ENCODE results near the gene PPP1R3A. TPM values are rescaled to one million over a fixed set of nuclear protein-coding genes. Genes with fewer than 3 reads are reported as not detected.

The PPP1R3A gene
- total and polyA plus RNA-seq, 2 of the 8 experiments (the other 6 are each of a cell fraction or from before 2014, with no cell fraction given): not detected

DNA sequence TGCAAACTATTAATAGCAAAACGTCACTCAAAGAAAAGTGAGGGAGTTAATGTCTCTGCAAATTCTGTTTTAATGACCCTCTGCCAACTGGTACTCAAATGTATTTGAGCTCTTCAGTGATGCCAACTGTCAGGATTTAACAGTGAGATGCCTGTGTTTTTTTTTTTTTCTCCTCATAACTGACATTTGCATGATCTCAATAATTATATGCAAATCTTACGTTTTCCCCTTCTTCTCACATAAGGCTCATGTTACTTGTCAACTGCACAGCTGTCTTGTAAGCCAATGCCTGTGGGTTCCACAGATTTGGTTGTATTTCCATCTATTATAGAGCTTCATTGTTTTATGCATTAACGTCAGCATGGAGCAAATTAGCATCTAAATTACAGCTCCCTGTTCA lies 38.2 kb downstream of the PPP1R3A start:
- no peak overlapping the region for H2BK5ac ChIP-seq (ENCODE audit: low read depth, low read length)
- no peak overlapping the region for H2AK5ac ChIP-seq (ENCODE audit: low read depth, low read length)
- FAIRE-seq: no peak
- 75% methylated on average over 3 of the region's 3 CpGs; no CpG with 5 or more reads in 1 of the 2 experiments for WGBS, 2 experiments (ENCODE audit: extremely low coverage in 1 of 2, insufficient coverage in 1 of 2, insufficient read length in 1 of 2, insufficient replicate concordance in 2 of 2, low coverage in 1 of 2, low lambda C conversion rate in 2 of 2, missing lambda C conversion rate in 1 of 2)
- H3K9me3 ChIP-seq (ENCODE audit: insufficient read depth in 2 of 2, low read depth in 1 of 2, low read length in 1 of 2): no peaks in the 10 kb centered on the region
- no peak overlapping the region for H4K8ac ChIP-seq (ENCODE audit: extremely low read depth, insufficient read depth, low read length)
- no peak overlapping the region for H3K4me2 ChIP-seq (ENCODE audit: insufficient read depth in 1 of 2, low read depth in 2 of 2, low read length in 2 of 2)
- no peak overlapping the region for H3K27ac ChIP-seq (ENCODE audit: low read depth, low read length)
- H3K36me3 ChIP-seq (ENCODE audit: control insufficient read depth in 2 of 4, insufficient read depth in 4 of 4, low read length in 3 of 4): no peaks in the 10 kb centered on the region
- no peak overlapping the region for H3K56ac ChIP-seq (replicated peaks; ENCODE audit: insufficient read length, low read depth, low read length)
- H3K79me1 ChIP-seq (ENCODE audit: low read depth, low read length): no peaks in the 10 kb centered on the region
- no peak overlapping the region for H3K18ac ChIP-seq (ENCODE audit: extremely low read depth, low read length)
- no peaks in the 10 kb centered on the region for H4K20me1 ChIP-seq (replicated peaks in 1 of 2; ENCODE audit: control insufficient read depth in 1 of 2, insufficient read depth in 2 of 2, low read length in 2 of 2)
- no peak overlapping the region for H4K5ac ChIP-seq (ENCODE audit: insufficient read length, low read depth, low read length)
- H3K27me3 ChIP-seq (replicated peaks in 1 of 4; ENCODE audit: control insufficient read depth in 3 of 4, extremely low read depth in 1 of 4, insufficient read depth in 3 of 4, low read length in 3 of 4): no peaks in the 10 kb centered on the region
- ChIA-PET CTCF (ENCODE audit: partially characterized antibody) (interaction anchor here (0.7 to 1.3 kb wide), 2 partner anchors 39 to 107 kb away, joined by 3 to 4 read pairs; no protein-coding TSS in a partner anchor), POLR2A (ENCODE audit: partially characterized antibody) (no interaction called here)
- H3K4me1 ChIP-seq (replicated peaks in 1 of 4; ENCODE audit: control insufficient read depth in 3 of 4, insufficient read depth in 4 of 4, low read length in 3 of 4): no peaks in the 10 kb centered on the region
- no peak overlapping the region for H4K91ac ChIP-seq (replicated peaks; ENCODE audit: insufficient read length, low read length)
- H3K79me2 ChIP-seq (ENCODE audit: control insufficient read depth in 1 of 2, insufficient read depth in 2 of 2, low read length in 2 of 2): no peaks in the 10 kb centered on the region
- H3K23ac ChIP-seq (ENCODE audit: insufficient read length): no peak overlapping the region
- no peak overlapping the region for H3K14ac ChIP-seq (ENCODE audit: insufficient read length)
- H3K9ac ChIP-seq (replicated peaks in 1 of 4; ENCODE audit: extremely low read depth in 1 of 4, low read depth in 3 of 4, low read length in 3 of 4): no peak overlapping the region
- no peak overlapping the region for H2AFZ ChIP-seq (ENCODE audit: low read length)
- H2BK12ac ChIP-seq (ENCODE audit: low read depth, low read length): no peak overlapping the region
- no peak overlapping the region for H2BK120ac ChIP-seq (replicated peaks; ENCODE audit: low read depth, low read length)
- H3K4me3 ChIP-seq (ENCODE audit: extremely low read depth in 1 of 4, insufficient read depth in 2 of 4, low read depth in 3 of 4, low read length in 4 of 4): no peak overlapping the region
- no peak overlapping the region for H2BK20ac ChIP-seq (ENCODE audit: low read length)
- no peak overlapping the region for H3K4ac ChIP-seq (replicated peaks; ENCODE audit: insufficient read length, low read depth, low read length)
- no peak for TF ChIP-seq SP2 (IDR thresholded peaks at IDR 0.05; ENCODE audit: low read length)
- TF ChIP-seq YY1 (IDR thresholded peaks at IDR 0.05; ENCODE audit: low read depth, low read length): no peak
- no peak for TF ChIP-seq TEAD4 (IDR thresholded peaks at IDR 0.05; ENCODE audit: low read depth, low read length)
- TF ChIP-seq MAFK (IDR thresholded peaks at IDR 0.05; ENCODE audit: low read depth, low read length): no peak
- TF ChIP-seq BCL11A (IDR thresholded peaks at IDR 0.05; ENCODE audit: low read depth in 2 of 2, low read length in 2 of 2): no peak
- no peak for TF ChIP-seq JUND (IDR thresholded peaks at IDR 0.05; ENCODE audit: low read length)
- no peak for TF ChIP-seq RFX5 (IDR thresholded peaks at IDR 0.05; ENCODE audit: borderline replicate concordance, low read depth, low read length)
- TF ChIP-seq POLR2A (IDR thresholded peaks at IDR 0.05; ENCODE audit: control extremely low read depth in 1 of 2, low read depth in 2 of 2, low read length in 2 of 2): no peak
- no peak for TF ChIP-seq EZH2 (IDR thresholded peaks at IDR 0.05; ENCODE audit: low read depth, low read length, severe bottlenecking)
- no peak for TF ChIP-seq PHF8 (conservative IDR thresholded peaks at IDR 0.05; ENCODE audit: low read depth, low read length)
- no peak for TF ChIP-seq RBBP5 (IDR thresholded peaks at IDR 0.05; ENCODE audit: borderline replicate concordance, low read depth, low read length)
- TF ChIP-seq NANOG (IDR thresholded peaks at IDR 0.05; ENCODE audit: insufficient read depth, low read depth, low read length, poor library complexity, severe bottlenecking): no peak
- no peak for TF ChIP-seq JUN (IDR thresholded peaks at IDR 0.05; ENCODE audit: low read depth, low read length)
- no peak for TF ChIP-seq NRF1 (IDR thresholded peaks at IDR 0.05; ENCODE audit: low read depth, low read length)
- no peak for TF ChIP-seq SUZ12 (IDR thresholded peaks at IDR 0.05; ENCODE audit: low read length)
- TF ChIP-seq POLR2AphosphoS5 (IDR thresholded peaks at IDR 0.05; ENCODE audit: low read depth, low read length): no peak
- no peak for DNase-seq (ENCODE audit: low read depth in 1 of 2, low spot score in 2 of 2)
- H2BK15ac ChIP-seq (ENCODE audit: low read length): no peak overlapping the region
- no peaks in the 10 kb centered on the region for H3K23me2 ChIP-seq (ENCODE audit: low read depth, low read length)
